Pulmonary artery endothelial cell (primary cell): ENCODE results near the gene CSAG1. TPM values are rescaled to one million over a fixed set of nuclear protein-coding genes. Genes with fewer than 3 reads are reported as not detected.
"Not testable (repeated sequence)": the region's sequence is repeated elsewhere in the genome, so short reads cannot be mapped to it uniquely, and the experiment has no call there.

ENCODE experiments used
- DNase-seq: peaks from one replicate; pipeline ENCODE4 v3.0.0-alpha.2; 2011; ENCODE audit warnings: low read depth, low spot score
- total RNA-seq: library from RNA; depleted of rRNA; stranded (reverse); fragments of >200 nt; gene quantifications from 2 replicates; pipeline ENCODE4 v1.2.3, GENCODE V29; 2014

The CSAG1 gene, protein sequence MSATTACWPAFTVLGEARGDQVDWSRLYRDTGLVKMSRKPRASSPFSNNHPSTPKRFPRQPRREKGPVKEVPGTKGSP
- total RNA-seq, result not detected in 2 replicates

DNA sequence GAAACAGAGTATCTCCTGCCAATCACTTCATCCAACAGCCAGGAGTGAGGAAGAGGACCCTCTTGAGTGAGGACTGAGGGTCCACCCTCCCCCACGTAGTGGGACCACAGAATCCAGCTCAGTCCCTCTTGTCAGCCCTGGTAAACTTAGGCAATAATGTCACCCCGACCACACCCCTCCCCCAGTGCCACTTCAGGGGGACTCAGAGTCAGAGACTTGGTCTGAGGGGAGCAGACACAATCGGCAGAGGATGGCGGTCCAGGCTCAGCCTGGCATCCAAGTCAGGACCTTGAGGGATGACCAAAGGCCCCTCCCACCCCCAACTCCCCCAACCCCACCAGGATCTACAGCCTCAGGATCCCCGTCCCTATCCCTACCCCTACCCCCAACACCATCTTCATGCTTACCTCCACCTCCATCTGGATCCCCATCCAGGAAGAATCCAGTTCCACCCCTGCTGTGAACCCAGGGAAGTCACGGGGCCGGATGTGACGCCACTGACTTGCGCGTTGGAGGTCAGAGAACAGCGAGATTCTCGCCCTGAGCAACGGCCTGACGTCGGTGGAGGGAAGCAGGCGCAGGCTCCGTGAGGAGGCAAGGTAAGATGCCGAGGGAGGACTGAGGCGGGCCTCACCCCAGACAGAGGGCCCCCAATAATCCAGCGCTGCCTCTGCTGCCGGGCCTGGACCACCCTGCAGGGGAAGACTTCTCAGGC is at the start of gene CSAG1, which contains the start of gene MAGEA12:
Gene CSAG1 (minus strand): TSS at position 461 of the 715 bp plus-strand sequence. CDS start 1,261 bp downstream, outside the sequence.
Gene MAGEA12 (plus strand): TSS at position 497 of the 715 bp plus-strand sequence. CDS start 2,405 bp downstream, outside the sequence.
- no peak for DNase-seq

DNA sequence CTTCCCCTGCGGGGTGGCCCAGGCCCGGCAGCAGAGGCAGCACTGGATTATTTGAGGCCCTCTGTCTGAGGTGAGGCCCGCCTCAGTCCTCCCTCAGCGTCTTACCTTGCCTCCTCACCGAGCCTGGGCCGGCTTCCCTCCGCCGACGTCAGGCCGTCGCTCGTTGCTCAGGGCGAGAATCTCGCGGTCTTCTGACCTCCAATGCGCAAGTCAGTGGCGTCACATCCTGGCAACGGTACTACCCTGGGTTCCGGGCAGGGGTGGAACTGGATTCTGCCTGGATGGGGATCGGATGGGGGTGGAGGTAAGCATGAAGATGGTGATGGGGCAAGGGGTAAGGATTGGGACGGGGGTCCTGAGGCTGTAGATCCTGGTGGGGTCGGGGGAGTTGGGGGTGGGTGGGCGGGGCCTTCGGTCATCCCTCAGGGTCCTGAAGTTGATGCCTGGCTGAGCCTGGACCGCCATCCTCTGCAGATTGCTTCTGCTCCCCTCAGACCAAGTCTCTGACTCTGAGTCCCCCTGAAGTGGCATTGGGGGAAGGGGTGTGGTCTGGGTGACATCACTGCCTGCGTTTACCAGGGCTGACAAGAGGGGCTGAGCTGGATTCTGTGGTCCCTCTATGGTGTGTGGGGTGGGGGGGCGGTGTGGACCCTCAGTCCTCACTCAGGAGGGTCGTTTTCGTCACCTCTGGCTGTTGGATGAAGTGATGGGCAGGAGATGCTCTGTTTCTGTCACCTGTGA is 36.2 kb upstream of the CSAG1 start, which contains the start of gene MAGEA6:
Gene MAGEA6 (minus strand): TSS at position 141 of the 741 bp plus-strand sequence. CDS start 2,039 bp downstream, outside the sequence.
- not testable (repeated sequence) for DNase-seq

DNA sequence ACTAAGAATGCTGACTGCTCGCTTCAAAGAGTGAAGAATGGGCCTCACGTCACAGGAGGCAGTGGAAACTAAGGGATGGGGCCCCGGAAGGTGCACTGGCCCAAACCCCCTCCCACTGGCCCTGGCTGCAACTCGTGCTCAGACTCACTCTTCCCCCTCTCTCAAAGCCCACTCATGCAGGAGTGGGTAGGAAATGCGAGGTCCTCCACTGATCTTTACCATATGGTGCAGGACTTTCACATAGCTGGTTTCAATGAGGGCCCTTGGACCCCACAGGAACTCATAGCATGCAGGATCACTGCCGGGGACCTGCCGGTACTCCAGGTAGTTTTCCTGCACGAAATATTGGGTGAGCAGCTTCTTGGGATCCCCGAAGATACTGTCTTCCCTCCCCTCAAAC is 33.0 kb upstream of the CSAG1 start:
- DNase-seq, result not testable (repeated sequence)

DNA sequence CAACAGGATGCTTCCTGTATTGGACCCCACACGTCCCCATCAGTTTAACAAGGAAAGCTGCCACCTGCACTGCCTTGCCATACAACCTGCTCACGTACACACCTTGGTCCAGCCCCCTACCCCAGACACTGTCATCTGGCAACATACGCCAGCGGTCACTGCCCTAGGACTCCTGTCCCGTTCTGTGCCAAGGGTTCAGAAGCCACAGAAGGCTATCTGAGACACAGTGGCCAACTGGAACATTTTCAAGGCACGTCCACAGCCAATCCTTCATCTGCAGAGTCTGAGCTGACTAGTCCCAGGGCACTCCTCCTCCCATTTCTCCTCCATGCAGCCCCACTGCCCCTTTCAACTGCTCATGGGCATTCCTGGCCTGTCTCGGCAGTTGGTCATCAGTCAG is 28.1 kb upstream of the CSAG1 start:
- DNase-seq, result not testable (repeated sequence)

DNA sequence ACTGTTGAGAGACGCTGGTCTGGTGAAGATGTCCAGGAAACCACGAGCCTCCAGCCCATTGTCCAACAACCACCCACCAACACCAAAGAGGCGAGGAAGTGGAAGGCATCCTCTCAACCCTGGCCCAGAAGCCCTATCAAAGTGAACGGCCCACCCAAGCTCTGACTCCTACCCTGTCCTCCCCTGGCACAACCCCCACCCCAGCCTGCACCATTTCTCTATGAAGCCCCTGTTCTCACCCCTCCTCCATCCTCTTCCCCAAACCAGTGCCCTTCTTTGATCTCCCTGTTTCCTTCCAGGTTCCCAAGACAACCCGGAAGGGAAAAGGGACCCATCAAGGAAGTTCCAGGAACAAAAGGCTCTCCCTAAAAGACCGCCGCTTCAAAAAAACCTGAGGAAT is 26.0 kb upstream of the CSAG1 start:
- DNase-seq, result not testable (repeated sequence)

DNA sequence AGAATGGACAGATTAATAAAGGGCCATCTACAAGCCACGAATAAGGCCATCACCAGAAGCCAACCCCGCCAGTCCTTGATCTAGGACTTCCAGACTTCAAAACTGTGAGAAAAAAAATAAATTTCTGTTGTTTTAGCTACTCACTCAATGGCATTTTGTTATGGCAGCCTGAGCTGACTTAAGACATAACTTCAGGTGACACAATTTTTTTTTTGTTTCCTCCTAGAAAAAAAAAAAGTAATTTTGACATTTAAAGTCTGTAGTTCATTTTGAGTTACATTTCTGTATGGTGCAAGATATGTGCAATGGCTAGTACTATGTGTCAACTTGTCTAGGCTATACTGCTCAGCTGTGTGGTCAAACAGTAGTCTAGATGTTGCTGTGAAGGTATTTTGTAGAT is 25.4 kb upstream of the CSAG1 start, which contains the start of gene CSAG3:
Gene CSAG3 (plus strand): TSS at position 301 of the 400 bp plus-strand sequence.
- DNase-seq, result not testable (repeated sequence)

DNA sequence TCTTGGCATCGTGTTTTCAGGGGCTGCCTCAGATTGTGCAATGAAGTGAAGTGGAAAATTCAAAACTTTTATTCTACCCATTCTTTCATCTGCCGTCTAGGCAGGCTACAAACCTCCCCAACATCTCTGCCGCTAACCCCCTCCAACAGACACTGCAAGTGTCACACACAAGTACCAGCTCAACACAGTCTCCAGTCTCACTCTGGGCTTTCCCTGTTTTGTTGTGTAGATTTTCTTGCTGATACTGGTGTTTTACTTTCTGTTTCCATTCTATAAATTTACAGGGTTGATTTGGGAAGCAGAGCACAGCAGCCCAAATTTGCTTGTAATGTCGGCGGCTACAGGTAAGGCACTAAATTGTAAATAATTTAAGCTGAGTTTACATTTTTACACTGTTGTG is 21.4 kb upstream of the CSAG1 start:
- not testable (repeated sequence) for DNase-seq

DNA sequence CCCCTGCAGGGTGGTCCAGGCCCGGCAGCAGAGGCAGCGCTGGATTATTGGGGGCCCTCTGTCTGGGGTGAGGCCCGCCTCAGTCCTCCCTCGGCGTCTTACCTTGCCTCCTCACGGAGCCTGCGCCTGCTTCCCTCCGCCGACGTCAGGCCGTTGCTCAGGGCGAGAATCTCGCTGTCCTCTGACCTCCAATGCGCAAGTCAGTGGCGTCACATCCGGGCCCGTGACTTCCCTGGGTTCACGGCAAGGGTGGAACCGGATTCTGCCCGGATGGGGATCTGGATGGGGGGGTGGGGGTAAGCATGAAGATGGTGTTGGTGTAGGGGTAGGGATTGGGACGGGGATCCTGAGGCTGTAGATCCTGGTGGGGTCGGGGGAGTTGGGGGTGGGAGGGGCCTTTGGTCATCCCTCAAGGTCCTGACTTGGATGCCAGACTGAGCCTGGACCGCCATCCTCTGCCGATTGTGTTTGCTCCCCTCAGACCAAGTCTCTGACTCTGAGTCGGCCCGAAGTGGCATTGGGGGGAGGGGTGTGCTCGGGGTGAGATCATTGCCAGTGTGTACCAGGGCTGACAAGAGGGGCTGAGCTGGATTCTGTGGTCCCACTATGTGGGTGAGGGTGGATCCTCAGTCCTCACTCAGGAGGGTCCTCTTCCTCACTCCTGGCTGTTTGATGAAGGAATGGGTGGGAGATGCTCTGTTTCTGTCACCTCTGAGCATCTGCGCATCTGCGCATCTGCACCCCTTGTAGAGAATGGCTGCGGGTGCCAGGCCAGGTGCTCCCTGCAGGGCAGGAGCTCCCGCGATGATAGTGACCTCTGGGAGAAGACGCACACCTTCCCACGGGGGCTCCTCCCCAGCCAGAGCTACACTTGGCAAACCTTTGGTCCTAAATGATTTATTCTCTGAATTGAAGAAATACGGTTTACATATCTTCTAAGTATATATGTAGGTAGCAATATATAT is 20.4 kb upstream of the CSAG1 start, which contains the start of gene MAGEA2:
Gene MAGEA2 (minus strand): TSS at position 157 of the 965 bp plus-strand sequence. CDS start 2,479 bp downstream, outside the sequence.
- not testable (repeated sequence) for DNase-seq

DNA sequence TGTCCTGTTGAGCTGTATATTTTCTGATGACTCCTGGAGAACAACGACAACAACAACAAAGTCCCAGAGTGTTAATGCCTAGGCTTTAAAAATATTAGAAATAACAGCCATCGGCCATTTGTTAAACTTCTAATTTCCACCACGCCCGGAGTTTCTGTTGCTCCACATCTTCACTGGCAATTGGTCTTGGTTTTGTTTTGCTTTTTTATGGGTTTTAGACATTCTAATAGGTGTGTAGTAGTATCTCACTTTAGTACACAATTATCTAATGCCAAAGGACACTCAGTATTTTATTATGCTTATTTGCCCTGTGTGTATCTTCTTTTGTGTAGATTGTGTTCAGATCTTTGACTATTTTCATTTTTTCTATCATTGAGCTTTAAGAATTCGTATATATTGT is 5.0 kb upstream of the CSAG1 start:
- no peak for DNase-seq

DNA sequence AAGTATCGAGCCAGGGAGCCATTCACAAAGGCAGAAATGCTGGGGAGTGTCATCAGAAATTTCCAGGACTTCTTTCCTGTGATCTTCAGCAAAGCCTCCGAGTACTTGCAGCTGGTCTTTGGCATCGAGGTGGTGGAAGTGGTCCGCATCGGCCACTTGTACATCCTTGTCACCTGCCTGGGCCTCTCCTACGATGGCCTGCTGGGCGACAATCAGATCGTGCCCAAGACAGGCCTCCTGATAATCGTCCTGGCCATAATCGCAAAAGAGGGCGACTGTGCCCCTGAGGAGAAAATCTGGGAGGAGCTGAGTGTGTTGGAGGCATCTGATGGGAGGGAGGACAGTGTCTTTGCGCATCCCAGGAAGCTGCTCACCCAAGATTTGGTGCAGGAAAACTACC is 3.0 kb upstream of the CSAG1 start:
- not testable (repeated sequence) for DNase-seq

DNA sequence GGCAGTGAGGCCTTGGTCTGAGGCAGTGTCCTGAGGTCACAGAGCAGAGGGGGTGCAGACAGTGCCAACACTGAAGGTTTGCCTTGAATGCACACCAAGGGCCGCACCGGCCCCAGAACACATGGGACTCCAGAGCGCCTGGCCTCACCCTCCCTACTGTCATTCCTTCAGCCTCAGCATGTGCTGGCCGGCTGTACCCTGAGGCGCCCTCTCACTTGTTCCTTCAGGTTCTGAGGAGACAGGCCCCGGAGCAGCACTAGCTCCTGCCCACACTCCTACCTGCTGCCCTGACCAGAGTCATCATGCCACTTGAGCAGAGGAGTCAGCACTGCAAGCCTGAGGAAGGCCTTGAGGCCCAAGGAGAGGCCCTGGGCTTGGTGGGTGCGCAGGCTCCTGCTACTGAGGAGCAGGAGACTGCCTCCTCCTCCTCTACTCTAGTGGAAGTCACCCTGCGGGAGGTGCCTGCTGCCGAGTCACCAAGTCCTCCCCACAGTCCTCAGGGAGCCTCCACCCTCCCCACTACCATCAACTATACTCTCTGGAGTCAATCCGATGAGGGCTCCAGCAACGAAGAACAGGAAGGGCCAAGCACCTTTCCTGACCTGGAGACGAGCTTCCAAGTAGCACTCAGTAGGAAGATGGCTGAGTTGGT is 2.5 kb upstream of the CSAG1 start:
- DNase-seq, result no peak

DNA sequence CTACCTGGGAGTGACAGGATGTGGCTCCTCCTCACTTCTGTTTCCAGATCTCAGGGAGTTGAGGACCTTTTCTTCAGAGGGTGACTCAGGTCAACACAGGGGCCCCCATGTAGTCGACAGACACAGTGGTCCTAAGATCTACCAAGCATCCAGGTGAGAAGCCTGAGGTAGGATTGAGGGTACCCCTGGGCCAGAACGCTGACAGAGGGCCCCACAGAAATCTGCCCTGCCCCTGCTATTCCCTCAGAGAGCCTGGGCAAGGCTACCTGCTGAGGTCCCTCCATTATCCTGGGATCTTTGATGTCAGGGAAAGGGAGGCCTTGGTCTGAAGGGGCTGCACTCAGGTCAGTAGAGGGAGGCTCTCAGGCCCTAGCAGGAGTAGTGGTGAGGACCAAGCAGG is 1.6 kb upstream of the CSAG1 start:
- DNase-seq, result no peak

DNA sequence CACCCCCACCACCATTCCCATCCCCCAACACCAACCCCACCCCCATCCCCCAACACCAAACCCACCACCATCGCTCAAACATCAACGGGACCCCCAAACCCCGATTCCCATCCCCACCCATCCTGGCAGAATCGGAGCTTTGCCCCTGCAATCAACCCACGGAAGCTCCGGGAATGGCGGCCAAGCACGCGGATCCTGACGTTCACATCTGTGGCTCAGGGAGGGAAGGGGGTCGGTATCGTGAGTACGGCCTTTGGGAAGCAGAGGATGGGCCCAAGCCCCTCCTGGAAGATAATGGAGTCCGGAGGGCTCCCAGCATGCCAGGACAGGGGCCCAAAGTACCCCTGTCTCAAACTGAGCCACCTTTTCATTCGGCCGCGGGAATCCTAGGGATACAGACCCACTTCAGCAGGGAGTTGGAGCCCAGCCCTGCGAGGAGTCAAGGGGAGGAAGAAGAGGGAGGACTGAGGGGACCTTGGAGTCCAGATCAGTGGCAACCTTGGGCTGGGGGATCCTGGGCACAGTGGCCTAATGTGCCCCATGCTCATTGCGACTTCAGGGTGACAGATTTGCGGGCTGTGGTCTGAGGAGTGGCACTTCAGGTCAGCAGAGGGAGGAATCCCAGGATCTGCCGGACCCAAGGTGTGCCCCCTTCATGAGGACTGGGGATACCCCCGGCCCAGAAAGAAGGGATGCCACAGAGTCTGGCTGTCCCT is 780 bp upstream of the CSAG1 start:
- not testable (repeated sequence) for DNase-seq

DNA sequence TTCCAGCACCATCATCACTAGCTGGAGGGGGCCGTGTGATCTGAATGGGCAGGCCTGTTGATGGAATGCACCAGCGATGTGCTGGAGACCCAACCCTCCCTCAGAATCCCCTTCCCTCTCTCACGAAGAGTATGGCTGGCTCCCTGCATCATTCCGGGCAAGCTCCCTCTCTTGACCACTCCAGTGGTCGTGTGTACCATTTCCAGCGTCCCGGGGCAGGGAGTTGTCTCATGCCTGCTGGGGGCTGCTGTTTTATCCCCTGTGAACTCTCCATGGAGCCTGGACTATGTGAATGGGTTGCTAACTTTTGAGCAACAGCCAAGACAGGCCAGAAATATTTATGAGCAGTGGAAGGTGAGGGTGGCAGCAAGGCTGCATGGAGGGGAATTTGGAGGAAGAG is 8.1 kb downstream of the CSAG1 start:
- no peak for DNase-seq

DNA sequence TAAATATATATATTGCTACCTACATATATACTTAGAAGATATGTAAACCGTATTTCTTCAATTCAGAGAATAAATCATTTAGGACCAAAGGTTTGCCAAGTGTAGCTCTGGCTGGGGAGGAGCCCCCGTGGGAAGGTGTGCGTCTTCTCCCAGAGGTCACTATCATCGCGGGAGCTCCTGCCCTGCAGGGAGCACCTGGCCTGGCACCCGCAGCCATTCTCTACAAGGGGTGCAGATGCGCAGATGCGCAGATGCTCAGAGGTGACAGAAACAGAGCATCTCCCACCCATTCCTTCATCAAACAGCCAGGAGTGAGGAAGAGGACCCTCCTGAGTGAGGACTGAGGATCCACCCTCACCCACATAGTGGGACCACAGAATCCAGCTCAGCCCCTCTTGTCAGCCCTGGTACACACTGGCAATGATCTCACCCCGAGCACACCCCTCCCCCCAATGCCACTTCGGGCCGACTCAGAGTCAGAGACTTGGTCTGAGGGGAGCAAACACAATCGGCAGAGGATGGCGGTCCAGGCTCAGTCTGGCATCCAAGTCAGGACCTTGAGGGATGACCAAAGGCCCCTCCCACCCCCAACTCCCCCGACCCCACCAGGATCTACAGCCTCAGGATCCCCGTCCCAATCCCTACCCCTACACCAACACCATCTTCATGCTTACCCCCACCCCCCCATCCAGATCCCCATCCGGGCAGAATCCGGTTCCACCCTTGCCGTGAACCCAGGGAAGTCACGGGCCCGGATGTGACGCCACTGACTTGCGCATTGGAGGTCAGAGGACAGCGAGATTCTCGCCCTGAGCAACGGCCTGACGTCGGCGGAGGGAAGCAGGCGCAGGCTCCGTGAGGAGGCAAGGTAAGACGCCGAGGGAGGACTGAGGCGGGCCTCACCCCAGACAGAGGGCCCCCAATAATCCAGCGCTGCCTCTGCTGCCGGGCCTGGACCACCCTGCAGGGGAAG is 19.4 kb downstream of the CSAG1 start, which contains the start of gene MAGEA2B:
Gene MAGEA2B (plus strand): TSS at position 814 of the 973 bp plus-strand sequence. CDS start 2,479 bp downstream, outside the sequence.
- DNase-seq, result not testable (repeated sequence)

DNA sequence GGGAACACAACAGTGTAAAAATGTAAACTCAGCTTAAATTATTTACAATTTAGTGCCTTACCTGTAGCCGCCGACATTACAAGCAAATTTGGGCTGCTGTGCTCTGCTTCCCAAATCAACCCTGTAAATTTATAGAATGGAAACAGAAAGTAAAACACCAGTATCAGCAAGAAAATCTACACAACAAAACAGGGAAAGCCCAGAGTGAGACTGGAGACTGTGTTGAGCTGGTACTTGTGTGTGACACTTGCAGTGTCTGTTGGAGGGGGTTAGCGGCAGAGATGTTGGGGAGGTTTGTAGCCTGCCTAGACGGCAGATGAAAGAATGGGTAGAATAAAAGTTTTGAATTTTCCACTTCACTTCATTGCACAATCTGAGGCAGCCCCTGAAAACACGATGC is 20.3 kb downstream of the CSAG1 start:
- not testable (repeated sequence) for DNase-seq

DNA sequence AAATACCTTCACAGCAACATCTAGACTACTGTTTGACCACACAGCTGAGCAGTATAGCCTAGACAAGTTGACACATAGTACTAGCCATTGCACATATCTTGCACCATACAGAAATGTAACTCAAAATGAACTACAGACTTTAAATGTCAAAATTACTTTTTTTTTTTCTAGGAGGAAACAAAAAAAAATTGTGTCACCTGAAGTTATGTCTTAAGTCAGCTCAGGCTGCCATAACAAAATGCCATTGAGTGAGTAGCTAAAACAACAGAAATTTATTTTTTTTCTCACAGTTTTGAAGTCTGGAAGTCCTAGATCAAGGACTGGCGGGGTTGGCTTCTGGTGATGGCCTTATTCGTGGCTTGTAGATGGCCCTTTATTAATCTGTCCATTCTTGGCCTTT is 24.3 kb downstream of the CSAG1 start, which contains the start of gene CSAG2:
Gene CSAG2 (minus strand): TSS at position 101 of the 400 bp plus-strand sequence. CDS start 161 bp downstream, outside the sequence.
- DNase-seq, result not testable (repeated sequence)

DNA sequence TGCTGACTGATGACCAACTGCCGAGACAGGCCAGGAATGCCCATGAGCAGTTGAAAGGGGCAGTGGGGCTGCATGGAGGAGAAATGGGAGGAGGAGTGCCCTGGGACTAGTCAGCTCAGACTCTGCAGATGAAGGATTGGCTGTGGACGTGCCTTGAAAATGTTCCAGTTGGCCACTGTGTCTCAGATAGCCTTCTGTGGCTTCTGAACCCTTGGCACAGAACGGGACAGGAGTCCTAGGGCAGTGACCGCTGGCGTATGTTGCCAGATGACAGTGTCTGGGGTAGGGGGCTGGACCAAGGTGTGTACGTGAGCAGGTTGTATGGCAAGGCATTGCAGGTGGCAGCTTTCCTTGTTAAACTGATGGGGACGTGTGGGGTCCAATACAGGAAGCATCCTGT is 27.0 kb downstream of the CSAG1 start:
- not testable (repeated sequence) for DNase-seq
